ENCODE data around the gene CABLES1. TPM values are rescaled to one million over a fixed set of nuclear protein-coding genes. Genes with fewer than 3 reads are reported as not detected.
"Not testable (repeated sequence)": the region's sequence is repeated elsewhere in the genome, so short reads cannot be mapped to it uniquely, and the experiment has no call there.

CABLES1 gene
- total RNA-seq (2022) (16.2 and 16.9 TPM in 2 replicates), Bru-seq, nascent RNA (percentile 66 among the genes with signal in this experiment), BruChase-seq, experiment 1, labeled RNA remaining after a 6-hour chase (percentile 55 among the genes with signal in this experiment), BruChase-seq, experiment 2, labeled RNA remaining after a 2-hour chase (percentile 54 among the genes with signal in this experiment)
- long read RNA-seq, full-length matches to known transcripts = 12 of 16 reads
- long read RNA-seq, partial matches to known transcripts = 0 of 16 reads
- long read RNA-seq, other reads (novel, unspliced or antisense) = 4 of 16 reads

- H3K27ac Mint-ChIP-seq (ENCODE audit: unreplicated experiment) = peak within 1 kb of the TSS; percentile 92
- no peak for TF ChIP-seq CTCF (IDR thresholded peaks at IDR 0.05; ENCODE audit: unreplicated experiment)
Measured at GRCh38 chr18:23134780-23135549, at the start of gene CABLES1. Gene CABLES1 (plus strand): TSS chr18:23135485. CDS start chr18:23135763, 278 bp downstream.

GRCh38 chr18:23087352-23087751 is 47.9 kb upstream of the CABLES1 start:
- Mint-ChIP-seq H3K27ac (ENCODE audit: unreplicated experiment) (no peak overlapping the region), H3K9me3 (ENCODE audit: low read depth, unreplicated experiment) (no peaks in the 10 kb centered on the region), H3K4me1 (ENCODE audit: low read depth, unreplicated experiment) (no peaks in the 10 kb centered on the region), H3K36me3 (ENCODE audit: insufficient read depth, unreplicated experiment) (no peaks in the 10 kb centered on the region), H3K4me3 (ENCODE audit: low read depth, unreplicated experiment) (no peak overlapping the region), H3K27me3 (ENCODE audit: unreplicated experiment) (peaks cover 9% of the 10 kb centered on the region)
- CTCF ChIA-PET = no interaction called here
- BruUV-seq (replicated peaks) = no TSS peak
- intact Hi-C loops (cut with micrococcal nuclease; ENCODE audit: unreplicated experiment) = no loop called here
- no peak for TF ChIP-seq CTCF (IDR thresholded peaks at IDR 0.05; ENCODE audit: unreplicated experiment)
- DNase-seq = no peak

More at GRCh38 chr18:23134780-23135549, at the start of gene CABLES1:
- BruUV-seq (replicated peaks) = no TSS peak
- CTCF ChIA-PET = interaction anchor here (1.2 to 2.0 kb wide), 3 partner anchors 28 to 244 kb away, joined by 3 to 16 read pairs (median 7); no protein-coding TSS in a partner anchor
- Mint-ChIP-seq H3K4me3 (ENCODE audit: low read depth, unreplicated experiment) (peak within 1 kb of the TSS; percentile 93), H3K4me1 (ENCODE audit: low read depth, unreplicated experiment) (peaks cover 36% of the 10 kb centered on the region), H3K9me3 (ENCODE audit: low read depth, unreplicated experiment) (no peaks in the 10 kb centered on the region), H3K27me3 (ENCODE audit: unreplicated experiment) (no peaks in the 10 kb centered on the region), H3K36me3 (ENCODE audit: insufficient read depth, unreplicated experiment) (peaks cover 40% of the 10 kb centered on the region)
- peak; percentile 68 for DNase-seq
- intact Hi-C loops (cut with micrococcal nuclease; ENCODE audit: unreplicated experiment) = loop anchor here (1.0 to 5.0 kb wide), 6 partner anchors 58 to 277 kb away; no protein-coding TSS in a partner anchor

GRCh38 chr18:23088310-23088709 is 47.0 kb upstream of the CABLES1 start:
- Mint-ChIP-seq H3K4me3 (ENCODE audit: low read depth, unreplicated experiment) (no peak overlapping the region), H3K27me3 (ENCODE audit: unreplicated experiment) (peaks cover 9% of the 10 kb centered on the region), H3K4me1 (ENCODE audit: low read depth, unreplicated experiment) (no peaks in the 10 kb centered on the region), H3K36me3 (ENCODE audit: insufficient read depth, unreplicated experiment) (no peaks in the 10 kb centered on the region), H3K27ac (ENCODE audit: unreplicated experiment) (no peak overlapping the region), H3K9me3 (ENCODE audit: low read depth, unreplicated experiment) (no peaks in the 10 kb centered on the region)
- no TSS peak for BruUV-seq (replicated peaks)
- CTCF ChIA-PET = interaction anchor here (0.7 kb wide), 1 partner anchor 1989 kb away, joined by 6 read pairs; no protein-coding TSS in a partner anchor
- DNase-seq = no peak
- intact Hi-C loops (cut with micrococcal nuclease; ENCODE audit: unreplicated experiment) = no loop called here
- TF ChIP-seq CTCF (IDR thresholded peaks at IDR 0.05; ENCODE audit: unreplicated experiment) = no peak

GRCh38 chr18:23091017-23091993 is 44.0 kb upstream of the CABLES1 start:
- H3K36me3 Mint-ChIP-seq (ENCODE audit: insufficient read depth, unreplicated experiment); H3K4me3 Mint-ChIP-seq (ENCODE audit: low read depth, unreplicated experiment); intact Hi-C loops (cut with micrococcal nuclease; ENCODE audit: unreplicated experiment): not testable (repeated sequence)

More at GRCh38 chr18:23091017-23091993, 44.0 kb upstream of the CABLES1 start:
- DNase-seq; H3K9me3 Mint-ChIP-seq (ENCODE audit: low read depth, unreplicated experiment); H3K27ac Mint-ChIP-seq (ENCODE audit: unreplicated experiment); BruUV-seq (replicated peaks); H3K27me3 Mint-ChIP-seq (ENCODE audit: unreplicated experiment); H3K4me1 Mint-ChIP-seq (ENCODE audit: low read depth, unreplicated experiment): not testable (repeated sequence)
- CTCF ChIA-PET = interaction anchor here (0.9 kb wide), 1 partner anchor 8 kb away, joined by 4 read pairs; no protein-coding TSS in a partner anchor

Measured in Calu3 (cell line).